HG02981 (cell line): Measurements from ENCODE around the gene LRWD1.
"Not testable (repeated sequence)": the region's sequence is repeated elsewhere in the genome, so short reads cannot be mapped to it uniquely, and the experiment has no call there.

Experiments
- ATAC-seq: cut with Tn5 transposase; IDR thresholded peaks from one replicate; pipeline ENCODE4 v1.9.1; 2021; ENCODE audit warnings: mild to moderate bottlenecking, moderate library complexity; ENCODE audit not compliant: unreplicated experiment

Gene LRWD1

DNA sequence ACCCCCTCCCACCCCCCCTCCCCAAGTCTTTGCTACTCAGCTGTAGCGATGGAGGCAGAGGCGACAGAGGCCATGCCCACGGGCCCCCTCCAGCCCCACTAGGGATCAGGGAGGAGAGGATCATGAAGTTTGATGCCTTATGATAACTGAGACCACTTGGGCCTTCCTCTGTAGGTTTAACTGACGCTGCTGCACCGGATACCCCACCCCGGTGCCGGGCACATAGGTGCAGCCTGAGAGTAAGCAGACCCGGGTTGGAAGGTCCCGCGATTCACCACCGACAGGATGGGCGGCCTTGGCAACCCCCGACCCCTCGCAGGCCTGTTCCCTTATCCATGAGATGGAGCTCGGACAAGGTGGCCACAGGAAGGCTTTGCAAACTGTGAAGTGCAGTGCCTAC, 29.2 kb downstream of the LRWD1 start:
- peak; percentile 1 for ATAC-seq

DNA sequence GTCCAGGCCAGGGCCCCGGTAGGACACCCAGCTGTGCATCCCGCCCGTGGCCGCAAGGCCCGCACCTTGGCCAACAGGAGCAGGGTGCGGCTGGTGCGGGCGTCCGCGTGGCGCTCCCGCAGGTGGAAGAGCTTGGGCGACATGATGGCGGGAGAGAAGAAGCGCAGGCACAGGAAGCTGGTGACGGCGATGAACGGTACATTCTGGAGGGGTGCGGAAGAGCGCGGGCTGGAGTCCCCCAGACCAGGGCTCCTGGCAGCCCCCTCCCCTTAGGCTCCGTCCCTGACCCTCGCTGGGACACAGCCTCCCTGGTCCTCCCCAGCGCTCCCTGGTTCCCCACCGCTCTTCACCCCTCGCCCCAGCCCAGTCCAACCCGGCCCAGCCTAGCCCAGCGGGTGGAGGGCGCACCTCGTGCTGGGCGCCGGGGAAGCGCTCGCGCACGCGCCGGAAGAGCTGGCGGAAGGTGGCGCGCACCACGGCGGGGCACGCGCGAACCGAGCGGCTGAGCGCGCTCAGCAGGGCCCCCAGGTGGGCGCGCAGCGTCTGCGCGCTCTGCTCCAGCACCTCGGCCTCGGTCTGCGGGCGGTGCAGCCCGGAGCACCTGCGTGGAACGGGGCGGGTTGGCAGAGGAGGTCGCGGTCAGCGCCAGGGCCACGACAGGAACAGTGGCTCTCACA, 29.8 kb downstream of the LRWD1 start:
- ATAC-seq: peak; percentile 67

DNA sequence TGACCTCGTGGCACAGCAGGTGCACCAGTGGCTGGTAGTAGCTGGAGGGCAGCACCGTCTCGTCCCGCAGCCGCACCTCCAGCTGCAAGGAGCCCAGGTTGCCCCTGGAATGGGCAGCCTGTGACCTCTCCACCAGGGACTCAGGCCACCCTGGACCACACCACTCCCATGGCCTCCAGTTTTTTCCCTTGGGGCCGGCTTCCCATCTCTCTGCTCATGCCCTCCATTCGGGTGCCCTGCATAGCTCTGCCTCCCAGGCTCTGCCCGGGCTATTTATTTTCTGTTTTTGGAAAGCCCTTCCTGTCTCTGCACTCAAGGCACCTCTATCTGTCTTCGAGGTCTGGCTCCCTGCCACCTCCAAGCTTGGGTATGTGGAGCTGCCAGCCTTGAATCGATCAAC, 32.1 kb downstream of the LRWD1 start:
- ATAC-seq: not testable (repeated sequence)

DNA sequence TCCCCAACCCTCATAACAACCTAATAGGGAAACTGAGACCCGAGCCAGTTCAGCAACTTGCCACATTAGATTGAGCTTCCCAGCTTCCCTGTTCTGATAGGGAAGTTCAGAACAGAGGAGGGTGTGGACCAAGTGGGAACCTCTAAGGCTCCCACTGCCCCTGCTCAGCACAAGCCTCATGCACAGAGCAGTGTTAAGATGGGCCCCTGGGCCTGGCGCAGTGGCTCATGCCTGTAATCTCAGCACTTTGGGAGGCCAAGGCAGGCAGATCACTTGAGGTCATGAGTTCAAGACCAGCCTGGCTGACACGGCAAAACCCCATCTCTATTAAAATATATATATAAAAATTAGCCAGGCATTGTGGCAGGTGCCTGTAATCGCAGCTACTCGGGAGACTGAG, 32.5 kb downstream of the LRWD1 start:
- ATAC-seq: not testable (repeated sequence)

DNA sequence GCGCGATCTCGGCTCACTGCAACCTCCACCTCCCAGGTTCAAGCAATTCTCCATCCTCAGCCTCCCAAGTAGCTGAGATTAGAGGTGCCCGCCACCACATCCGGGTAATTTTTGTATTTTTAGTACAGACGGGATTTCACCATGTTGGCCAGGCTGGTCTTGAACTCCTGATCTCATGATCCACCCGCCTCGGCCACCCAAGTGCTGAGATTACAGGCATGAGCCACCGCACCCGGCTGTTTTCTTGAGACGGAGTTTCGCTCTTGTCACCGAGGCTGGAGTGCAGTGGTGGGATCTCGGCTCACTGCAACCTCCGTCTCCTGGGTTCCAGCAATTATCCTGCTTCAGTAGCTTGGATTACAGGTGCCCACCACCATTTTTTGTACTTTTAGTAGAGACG, 33.5 kb downstream of the LRWD1 start:
- not testable (repeated sequence) for ATAC-seq

DNA sequence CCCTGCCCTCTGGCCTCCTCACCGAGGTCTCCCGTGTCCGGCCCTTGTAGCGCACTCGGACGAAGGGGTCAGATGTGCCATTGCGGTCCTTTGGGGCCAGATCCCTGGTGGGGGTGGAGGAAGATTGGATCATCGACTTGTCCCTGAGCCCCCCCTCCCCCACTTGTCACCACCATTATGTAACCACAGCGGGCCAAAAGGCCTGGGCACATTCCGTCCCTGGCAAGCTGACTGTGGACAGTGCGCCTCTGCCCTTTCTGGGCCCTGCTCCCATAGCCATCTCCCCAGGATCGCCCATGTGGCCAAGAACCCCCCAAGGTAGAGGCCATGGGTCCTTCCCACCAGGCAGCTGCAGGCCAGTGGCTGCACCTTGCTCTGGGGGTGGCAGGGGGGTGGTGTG, 38.4 kb downstream of the LRWD1 start:
- ATAC-seq: not testable (repeated sequence)

DNA sequence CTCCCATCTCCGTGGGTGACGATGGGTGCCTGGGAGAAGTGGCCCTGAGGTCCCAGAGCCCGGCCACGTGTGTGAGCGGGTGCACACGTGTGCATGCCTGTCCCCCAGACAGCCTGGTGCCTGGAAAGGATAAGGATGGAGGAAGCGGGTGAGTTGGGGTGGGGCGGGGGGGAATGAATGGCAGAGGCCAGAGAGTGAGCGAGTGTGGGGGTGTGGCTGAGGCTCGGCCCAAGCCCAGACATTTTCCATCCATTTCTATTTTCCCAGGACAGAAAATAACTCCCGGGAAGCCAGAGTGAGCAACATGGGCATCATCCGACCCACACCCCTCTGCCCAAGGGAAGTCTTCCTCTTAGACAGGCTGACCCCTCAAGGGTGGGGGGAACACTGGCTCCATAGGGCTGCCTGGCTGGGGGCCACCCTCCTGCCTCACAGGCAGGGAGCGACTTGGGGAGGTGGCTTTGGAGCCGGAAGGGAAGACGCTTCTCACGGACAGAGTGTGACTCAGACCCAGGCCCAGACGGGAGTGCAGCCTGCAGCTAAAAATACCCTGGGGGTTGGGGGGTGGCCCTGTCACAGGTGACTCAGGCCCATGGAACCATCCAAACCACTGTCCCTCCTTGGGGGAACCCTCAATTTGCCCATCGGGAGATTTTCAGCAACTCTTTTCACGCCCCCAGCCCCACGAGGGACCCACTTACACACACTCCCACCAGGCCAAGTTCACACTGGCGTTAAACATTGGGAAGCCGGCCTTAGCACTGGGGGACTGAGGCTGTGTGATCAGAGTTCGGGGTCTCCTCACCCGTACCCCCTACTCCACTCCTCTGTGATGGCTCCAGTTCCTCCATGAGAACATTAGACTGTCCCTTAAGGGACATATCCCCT, 40.8 kb downstream of the LRWD1 start:
- not testable (repeated sequence) for ATAC-seq

DNA sequence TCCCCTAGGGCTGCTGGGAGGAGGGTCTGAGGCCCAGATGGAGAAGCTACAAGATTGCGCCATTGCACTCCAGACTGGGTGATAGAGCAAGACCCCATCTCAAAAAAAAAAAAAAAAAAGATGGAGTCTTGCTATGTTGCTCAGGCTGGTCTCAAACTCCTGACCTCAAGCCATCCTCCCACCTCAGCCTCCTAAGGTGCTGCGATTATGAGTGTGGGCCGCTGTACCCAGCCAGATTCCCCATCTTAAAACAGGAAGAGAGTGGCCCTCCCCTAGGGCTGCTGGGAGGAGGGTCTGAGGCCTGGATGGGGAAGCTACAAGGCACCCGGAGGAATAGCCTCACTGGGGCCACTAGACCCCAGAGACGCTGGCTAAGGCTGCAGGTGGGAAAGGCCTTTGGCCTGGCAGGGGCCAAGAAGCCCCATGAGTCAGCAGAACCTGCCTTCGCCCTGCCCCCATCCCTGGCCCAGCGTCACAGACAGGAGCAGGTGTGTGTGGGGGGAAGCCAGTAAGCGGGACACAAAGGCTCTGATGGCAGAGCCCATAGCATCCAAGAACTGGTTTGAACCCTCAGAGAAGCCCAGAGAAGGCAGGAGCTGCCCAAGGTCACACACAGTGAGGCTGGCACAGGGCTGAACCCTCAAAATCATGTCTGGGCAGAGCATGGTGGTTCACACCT, 42.8 kb downstream of the LRWD1 start:
- ATAC-seq: not testable (repeated sequence)

DNA sequence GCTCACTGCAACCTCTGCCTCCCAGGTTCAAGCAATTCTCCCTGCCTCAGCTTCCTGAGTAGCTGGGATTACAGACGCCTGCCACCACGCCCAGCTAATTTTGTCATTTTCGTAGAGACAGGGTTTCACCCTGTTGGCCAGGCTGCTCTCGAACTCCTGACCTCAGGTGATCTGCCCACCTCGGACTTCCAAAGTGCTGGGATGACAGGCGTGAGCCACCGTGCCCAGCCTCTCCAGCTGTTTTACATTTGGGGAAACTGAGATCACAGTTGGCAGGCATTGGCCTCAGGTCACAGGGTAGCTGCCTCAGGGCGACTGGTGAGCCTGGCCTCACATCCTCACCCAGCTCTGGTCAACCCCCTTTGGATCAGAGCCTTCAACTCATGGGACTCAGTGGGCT, 45.8 kb downstream of the LRWD1 start:
- ATAC-seq: not testable (repeated sequence)

DNA sequence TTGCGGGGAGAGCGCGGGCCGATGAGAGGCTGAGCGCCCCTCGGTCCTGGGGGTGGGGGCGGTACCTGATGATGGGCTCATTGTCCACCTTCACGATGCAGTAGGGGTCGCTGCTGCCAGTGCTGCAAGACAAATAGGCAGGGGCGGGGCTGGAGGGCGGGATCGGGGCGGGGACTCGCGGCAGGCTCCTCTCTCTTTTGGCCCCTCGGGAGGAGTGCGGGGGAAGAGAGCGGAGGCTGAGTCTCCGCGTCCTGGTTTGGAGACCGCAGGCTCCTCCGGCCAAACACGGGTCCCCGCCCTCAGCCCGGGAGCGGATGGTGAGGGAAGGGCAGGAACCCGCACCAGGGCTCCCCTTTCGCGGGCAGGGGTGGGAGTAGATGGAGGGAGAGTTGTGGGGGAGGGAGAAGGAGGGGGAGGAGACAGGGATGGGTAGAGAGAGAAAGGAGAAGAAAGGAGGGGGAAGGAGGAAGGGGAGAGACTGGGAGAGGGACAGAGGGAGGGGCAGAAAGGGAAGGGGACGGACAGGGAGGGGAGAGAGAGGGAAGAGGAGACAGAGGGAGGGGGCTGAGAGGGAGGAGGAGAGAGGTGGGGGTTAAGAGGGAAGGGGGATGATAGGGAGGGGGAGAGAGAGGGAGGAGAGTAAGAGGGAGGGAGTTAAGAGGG, 47.2 kb downstream of the LRWD1 start:
- ATAC-seq: peak; percentile 40

DNA sequence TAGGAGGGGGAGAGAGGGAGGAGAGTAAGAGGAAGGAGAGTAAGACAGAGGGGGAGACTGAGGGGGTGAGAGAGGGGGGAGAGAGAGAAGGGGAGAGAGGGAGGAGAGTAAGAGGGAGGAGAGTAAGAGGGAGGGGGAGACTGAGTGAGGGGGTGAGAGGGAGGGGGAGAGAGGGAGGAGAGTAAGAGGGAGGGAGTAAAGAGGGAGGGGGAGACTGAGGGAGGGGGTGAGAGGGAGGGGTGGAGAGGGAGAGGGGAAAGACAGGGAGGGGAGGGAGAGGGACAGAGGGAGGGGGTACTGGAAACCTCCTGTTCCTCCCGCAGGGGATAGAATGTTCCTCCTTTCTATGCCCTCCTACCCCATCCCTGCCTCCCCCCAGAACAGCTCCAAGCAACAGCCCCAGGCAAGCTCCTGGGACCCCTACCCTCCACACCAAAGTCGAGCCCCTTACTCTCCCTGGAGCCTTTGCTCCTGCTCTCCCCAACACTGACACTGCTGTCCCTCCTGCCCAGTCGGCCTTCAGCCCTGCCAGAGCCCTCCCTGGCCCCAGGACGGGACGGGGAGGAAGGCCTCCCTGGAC, 47.9 kb downstream of the LRWD1 start:
- not testable (repeated sequence) for ATAC-seq

DNA sequence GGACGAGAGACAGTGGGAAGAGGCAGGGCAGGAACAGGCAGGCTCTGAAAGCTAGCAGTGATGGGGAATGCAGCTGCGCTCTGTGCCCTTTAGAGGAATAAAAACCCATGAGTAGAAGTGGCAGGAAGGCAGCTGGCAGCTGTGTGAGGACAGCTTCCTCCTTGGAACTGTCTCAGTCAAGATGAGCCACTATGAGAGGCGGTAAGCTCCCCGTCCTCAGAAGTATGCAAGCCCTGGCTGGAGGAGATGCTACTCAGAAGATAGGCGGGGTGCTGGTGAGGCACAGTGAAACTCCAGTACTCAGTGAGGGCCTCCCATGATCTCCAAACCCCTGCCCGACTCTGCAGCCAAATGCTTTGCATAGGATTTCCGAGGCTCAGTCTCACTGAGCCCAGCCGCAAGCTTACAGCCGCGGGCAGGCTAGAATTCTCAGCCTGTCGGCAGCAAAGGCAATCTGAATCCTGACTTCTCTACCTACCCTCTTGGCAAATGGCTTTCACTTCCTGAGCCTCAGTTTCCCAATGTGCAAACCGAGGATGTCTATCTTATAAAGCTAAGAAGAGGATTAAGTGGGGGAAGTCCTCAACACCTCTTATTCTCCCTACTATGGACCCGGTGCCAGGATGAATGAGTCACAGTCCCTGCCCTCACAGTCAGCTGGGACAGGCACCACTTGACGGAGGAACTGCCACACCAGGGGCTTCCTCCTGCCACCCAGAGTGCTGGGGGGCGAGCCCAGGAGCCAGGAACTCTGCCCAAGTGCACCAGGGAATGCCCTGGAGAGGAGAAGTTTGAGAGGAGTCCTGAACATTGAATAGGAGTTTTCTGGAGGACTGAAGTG, 50.3 kb downstream of the LRWD1 start:
- peak; percentile 58 for ATAC-seq

DNA sequence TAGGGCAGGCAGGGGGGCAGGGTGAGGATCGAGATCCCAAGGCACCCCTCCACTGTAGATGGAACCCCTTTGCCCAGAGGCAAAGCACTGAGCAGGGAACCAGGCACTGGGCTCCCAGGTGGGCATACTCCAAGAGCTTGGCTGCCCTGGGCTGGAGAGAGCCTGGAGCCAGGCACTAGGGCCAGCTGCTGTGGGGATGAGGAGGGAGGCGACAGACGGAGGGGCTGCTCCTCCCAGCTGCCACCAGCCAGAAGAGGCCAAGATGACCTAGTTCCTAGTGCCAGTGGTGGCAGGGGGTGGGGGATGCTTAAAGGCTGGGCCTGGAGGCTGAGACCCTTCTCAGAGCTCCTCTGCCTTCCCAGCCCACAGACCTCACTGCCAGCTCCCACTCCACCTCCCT, 51.1 kb downstream of the LRWD1 start:
- not testable (repeated sequence) for ATAC-seq

DNA sequence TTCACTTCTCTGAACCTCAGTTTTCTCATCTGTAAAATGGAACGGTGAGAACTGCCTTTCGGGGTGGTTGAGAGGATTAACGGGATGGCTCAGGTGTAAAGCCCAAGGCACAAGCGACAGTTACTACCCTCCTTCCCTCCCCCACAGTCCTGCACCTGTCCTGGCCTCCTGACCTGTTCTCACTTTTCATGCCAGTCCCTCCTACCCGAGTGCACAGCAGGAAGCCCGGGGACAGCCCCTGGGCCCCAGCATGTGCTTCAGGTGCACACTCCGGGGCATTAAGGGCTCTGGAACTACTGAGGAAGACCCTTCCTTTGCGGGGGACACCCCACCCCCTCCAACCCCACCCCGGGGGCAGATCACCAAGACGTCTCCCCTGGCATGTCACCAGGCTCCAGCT, 52.2 kb downstream of the LRWD1 start:
- not testable (repeated sequence) for ATAC-seq

DNA sequence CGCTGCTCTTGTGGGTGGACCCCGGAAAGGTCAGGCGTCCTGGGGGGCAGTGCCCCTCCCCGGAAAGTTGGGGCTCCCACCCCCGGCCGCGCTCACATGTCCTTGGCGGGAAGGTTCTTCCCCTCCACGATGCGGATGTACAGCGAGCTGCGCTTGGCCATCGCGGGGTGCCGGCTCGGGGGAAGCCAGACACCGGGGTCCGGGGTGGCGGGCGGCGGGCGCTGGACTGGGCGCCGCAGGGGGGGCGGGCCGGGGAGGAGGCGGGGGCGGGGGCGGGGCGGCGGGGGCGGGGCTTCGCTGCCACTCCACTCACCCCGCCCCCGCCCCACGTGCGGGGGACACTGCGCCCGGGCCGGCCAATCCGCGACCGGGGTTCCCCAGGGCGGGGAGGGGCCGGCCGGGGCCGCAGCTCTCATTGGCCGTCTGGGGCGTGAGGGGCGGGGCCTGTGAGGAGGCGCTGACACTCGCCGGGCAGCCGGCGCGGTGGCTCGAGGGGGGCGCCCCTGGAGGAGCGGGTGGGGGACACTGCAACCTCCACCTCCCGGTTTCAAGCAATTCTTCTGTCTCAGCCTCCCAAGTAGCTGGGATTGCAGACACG, 52.9 kb downstream of the LRWD1 start, which contains the start of gene RASA4B:
Gene RASA4B (minus strand): TSS at position 228 of the 598 bp plus-strand sequence. CDS start 67 bp downstream, at position 161.
- peak; percentile 81 for ATAC-seq

DNA sequence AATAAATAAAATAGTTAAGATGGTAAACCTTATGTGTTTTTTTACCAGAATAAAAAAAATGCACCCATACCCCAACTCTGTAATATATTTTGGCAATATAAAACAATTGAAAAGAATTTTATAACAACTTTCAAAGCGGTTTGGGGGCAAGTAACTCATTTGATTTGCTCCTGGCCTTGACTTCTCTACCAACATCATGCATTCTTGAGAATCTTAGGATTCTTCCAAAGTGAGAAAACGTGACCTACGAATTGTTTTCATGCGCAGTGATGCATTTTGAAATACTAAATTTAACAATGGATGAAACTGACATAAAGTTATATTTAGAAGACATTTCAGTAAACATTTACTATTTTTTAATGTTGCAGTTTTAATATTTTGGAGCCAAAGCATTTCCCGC, 56.0 kb downstream of the LRWD1 start:
- not testable (repeated sequence) for ATAC-seq
